ENCODE data around the gene C12orf57. TPM values are rescaled to one million over a fixed set of nuclear protein-coding genes. Genes with fewer than 3 reads are reported as not detected.

C12orf57 gene
- total RNA-seq, 1 donor from 2014 or later: 181 TPM

DNA sequence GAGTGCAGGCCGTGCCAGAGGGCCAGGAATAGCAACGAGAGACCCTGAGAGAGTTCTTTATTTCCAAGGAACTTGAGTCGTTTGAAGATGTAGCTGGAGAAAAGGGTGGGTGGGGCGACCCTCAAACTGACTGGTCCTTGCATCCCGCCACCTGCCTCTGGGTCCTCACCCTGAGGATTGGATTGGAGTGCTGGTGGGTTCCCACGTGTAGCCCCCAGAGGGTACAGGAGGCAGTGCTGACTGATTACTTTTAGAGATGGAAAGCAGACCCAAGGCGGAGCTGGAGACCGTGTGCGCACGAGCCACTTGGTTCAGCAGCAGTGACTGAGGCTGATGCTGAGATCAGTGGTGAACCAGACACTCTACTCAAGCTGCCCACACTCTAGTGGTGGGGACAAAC is 33.8 kb downstream of the C12orf57 start:
- no peaks in the 10 kb centered on the region for H3K9me3 ChIP-seq
- no peak overlapping the region for H3K4me3 ChIP-seq
- peaks cover 92% of the 10 kb centered on the region for H3K36me3 ChIP-seq
- intact Hi-C loops (cut with DNase I): no loop called here
- ATAC-seq: no peak
- peaks cover 33% of the 10 kb centered on the region for H3K4me1 ChIP-seq
- no peak for DNase-seq
- no peaks in the 10 kb centered on the region for H3K27me3 ChIP-seq (ENCODE audit: low read depth)
- TF ChIP-seq, protein P1, sequence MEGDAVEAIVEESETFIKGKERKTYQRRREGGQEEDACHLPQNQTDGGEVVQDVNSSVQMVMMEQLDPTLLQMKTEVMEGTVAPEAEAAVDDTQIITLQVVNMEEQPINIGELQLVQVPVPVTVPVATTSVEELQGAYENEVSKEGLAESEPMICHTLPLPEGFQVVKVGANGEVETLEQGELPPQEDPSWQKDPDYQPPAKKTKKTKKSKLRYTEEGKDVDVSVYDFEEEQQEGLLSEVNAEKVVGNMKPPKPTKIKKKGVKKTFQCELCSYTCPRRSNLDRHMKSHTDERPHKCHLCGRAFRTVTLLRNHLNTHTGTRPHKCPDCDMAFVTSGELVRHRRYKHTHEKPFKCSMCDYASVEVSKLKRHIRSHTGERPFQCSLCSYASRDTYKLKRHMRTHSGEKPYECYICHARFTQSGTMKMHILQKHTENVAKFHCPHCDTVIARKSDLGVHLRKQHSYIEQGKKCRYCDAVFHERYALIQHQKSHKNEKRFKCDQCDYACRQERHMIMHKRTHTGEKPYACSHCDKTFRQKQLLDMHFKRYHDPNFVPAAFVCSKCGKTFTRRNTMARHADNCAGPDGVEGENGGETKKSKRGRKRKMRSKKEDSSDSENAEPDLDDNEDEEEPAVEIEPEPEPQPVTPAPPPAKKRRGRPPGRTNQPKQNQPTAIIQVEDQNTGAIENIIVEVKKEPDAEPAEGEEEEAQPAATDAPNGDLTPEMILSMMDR (IDR thresholded peaks at IDR 0.05): no peak
- H3K27ac ChIP-seq: peak overlapping the region; percentile 76

- Histone ChIP-seq H3K4me1 (peaks cover 29% of the 10 kb centered on the region), H3K27ac (peak overlapping the region; percentile 76), H3K4me3 (no peak overlapping the region), H3K9me3 (no peaks in the 10 kb centered on the region), H3K36me3 (peaks cover 97% of the 10 kb centered on the region), H3K27me3 (ENCODE audit: low read depth) (no peaks in the 10 kb centered on the region)
- TF ChIP-seq, protein P1 (IDR thresholded peaks at IDR 0.05): no peak
- DNase-seq: no peak
- ATAC-seq: no peak
- intact Hi-C loops (cut with DNase I): no loop called here
Measured at GRCh38 chr12:6978188-6978587, 34.4 kb downstream of the C12orf57 start.

- peak; percentile 84 to 86 for ATAC-seq
- DNase-seq: no peak
- Histone ChIP-seq H3K4me3 (no peak overlapping the region), H3K27me3 (ENCODE audit: low read depth) (no peaks in the 10 kb centered on the region), H3K27ac (peak overlapping the region; percentile 76), H3K9me3 (no peaks in the 10 kb centered on the region), H3K36me3 (peaks cover 100% of the 10 kb centered on the region), H3K4me1 (peaks cover 29% of the 10 kb centered on the region)
- intact Hi-C loops (cut with DNase I): no loop called here
- TF ChIP-seq, protein P1 (IDR thresholded peaks at IDR 0.05): no peak
Measured at GRCh38 chr12:6978611-6979011, 34.8 kb downstream of the C12orf57 start.

DNA sequence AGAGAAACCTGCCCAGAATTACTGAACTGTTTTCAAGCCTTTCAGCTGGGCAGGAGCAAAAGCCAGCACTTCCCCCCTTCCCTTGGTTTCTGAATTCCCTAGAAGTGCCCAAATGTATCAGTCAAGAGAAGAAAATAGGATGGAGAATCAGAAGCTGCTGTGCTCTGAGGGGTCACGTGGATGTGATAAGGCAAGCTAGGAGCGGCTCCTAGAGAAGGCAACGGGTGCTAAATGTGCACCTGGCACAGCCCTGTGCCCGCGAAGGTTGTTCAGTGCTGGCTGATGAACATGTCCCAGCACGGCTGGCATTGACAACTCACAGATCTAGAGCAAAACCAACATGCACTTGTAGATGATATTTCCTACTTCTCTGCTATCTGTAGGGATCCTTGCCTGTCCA is 35.2 kb downstream of the C12orf57 start:
- intact Hi-C loops (cut with DNase I): no loop called here
- no peaks in the 10 kb centered on the region for H3K9me3 ChIP-seq
- H3K36me3 ChIP-seq: peaks cover 96% of the 10 kb centered on the region
- H3K27me3 ChIP-seq (ENCODE audit: low read depth): no peaks in the 10 kb centered on the region
- H3K4me1 ChIP-seq: peaks cover 29% of the 10 kb centered on the region
- DNase-seq: no peak
- no peak overlapping the region for H3K4me3 ChIP-seq
- TF ChIP-seq, protein P1 (IDR thresholded peaks at IDR 0.05): no peak
- peak; percentile 44 to 68 for ATAC-seq
- H3K27ac ChIP-seq: peak overlapping the region; percentile 76

GRCh38 chr12:6979453-6979852 is 35.6 kb downstream of the C12orf57 start:
- Histone ChIP-seq H3K4me3 (no peak overlapping the region), H3K27ac (peak overlapping the region; percentile 76), H3K36me3 (peaks cover 94% of the 10 kb centered on the region), H3K9me3 (no peaks in the 10 kb centered on the region), H3K27me3 (ENCODE audit: low read depth) (no peaks in the 10 kb centered on the region), H3K4me1 (peaks cover 29% of the 10 kb centered on the region)
- TF ChIP-seq, protein P1 (IDR thresholded peaks at IDR 0.05): no peak
- ATAC-seq (no peak), DNase-seq (no peak)
- intact Hi-C loops (cut with DNase I): no loop called here

DNA sequence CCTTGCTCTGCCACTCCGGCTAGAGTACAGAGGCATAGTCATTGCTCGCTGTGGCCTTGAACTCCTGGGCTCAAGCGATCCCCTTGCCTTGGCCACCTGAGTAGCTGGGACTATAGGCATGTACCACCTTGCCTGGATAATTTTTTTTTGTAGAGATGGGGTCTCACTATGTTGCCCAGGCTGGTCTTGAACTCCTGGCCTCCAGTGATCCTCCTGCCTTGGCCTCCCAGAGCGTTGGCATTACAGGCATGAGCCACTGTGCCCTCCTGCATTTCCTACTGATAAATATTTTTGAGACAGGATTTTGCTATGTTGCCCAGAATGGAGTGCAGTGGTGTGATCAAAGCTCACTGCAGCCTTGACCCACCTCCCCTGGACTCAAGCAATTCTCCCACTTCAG is 36.3 kb downstream of the C12orf57 start:
- TF ChIP-seq, protein P1 (IDR thresholded peaks at IDR 0.05): no peak
- peaks cover 29% of the 10 kb centered on the region for H3K4me1 ChIP-seq
- H3K4me3 ChIP-seq: no peak overlapping the region
- peaks cover 89% of the 10 kb centered on the region for H3K36me3 ChIP-seq
- DNase-seq (no peak), ATAC-seq (no peak)
- no peaks in the 10 kb centered on the region for H3K9me3 ChIP-seq
- no peaks in the 10 kb centered on the region for H3K27me3 ChIP-seq (ENCODE audit: low read depth)
- intact Hi-C loops (cut with DNase I): no loop called here
- peak overlapping the region; percentile 76 for H3K27ac ChIP-seq

Data from lower lobe of right lung (tissue), 2 donors.